ENCODE data around the gene MCTP2.

The MCTP2 gene

GRCh38 chr15:94359716-94360115, 128.4 kb downstream of the MCTP2 start:
- DNase-seq: no peak

DNA sequence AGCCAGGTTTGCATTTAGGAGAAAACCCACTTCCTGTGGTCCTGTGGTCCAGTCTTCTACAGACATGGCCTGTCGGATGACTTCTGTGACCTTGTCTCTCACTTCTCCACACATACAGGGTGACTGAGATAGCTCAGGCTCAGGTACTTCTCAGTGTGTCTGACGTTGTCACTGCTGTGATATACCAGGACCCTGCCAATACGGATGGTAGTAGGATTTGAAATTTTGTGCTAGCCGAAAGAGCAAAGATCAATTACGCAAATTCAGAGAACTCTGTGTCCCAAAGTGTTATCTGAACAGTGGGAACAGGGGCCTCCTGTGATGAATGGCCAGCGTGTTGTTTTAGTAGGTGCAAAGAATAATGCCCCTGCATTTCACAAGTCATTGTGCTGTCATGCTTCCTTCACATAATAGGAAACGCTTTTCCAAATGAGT, 128.9 kb downstream of the MCTP2 start:
- no peak for DNase-seq

GRCh38 chr15:94362385-94363092, 131.2 kb downstream of the MCTP2 start:
- no peak for DNase-seq

GRCh38 chr15:94363382-94363781, 132.0 kb downstream of the MCTP2 start:
- no peak for DNase-seq

DNA sequence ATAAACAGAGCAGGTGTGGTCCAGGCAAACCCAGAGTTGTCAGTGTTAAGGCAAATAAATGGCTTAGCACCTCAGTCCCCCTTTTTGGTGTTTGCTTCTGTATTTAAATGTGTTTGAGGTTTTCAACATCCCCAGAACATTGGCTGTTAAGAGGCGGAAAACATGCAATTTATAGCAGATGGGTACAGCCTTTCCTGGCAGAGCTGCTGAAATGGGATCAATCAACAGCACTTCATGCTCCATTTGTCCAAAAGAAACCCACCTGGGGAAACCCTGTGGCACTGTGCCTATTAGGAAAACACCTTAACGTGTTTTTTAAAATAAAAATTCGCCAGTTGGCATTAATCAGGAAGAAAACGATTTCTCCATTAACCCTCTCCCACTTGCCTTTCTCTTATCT, 135.4 kb downstream of the MCTP2 start:
- DNase-seq: no peak

- DNase-seq: no peak
These were observed 136.6 kb downstream of the MCTP2 start for GRCh38 chr15:94367726-94368535.

GRCh38 chr15:94370206-94370935, 139.0 kb downstream of the MCTP2 start:
- no peak for DNase-seq

DNA sequence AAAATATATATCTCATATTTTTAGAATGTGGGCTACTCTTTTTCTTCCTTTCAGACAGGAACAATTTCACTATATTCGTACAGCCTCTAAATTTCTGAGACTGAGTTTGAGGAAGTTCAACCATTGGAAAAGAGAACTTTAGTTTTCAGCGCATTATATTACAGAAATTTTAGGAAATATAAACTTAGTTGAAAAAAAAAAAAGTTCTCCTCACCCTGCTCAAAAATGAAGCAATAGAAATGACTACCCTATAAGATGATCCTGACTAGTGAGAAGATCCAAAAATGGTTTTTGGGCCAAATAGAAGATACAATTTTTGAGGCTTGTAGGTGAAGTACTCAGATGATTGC, 139.6 kb downstream of the MCTP2 start:
- DNase-seq: no peak

DNA sequence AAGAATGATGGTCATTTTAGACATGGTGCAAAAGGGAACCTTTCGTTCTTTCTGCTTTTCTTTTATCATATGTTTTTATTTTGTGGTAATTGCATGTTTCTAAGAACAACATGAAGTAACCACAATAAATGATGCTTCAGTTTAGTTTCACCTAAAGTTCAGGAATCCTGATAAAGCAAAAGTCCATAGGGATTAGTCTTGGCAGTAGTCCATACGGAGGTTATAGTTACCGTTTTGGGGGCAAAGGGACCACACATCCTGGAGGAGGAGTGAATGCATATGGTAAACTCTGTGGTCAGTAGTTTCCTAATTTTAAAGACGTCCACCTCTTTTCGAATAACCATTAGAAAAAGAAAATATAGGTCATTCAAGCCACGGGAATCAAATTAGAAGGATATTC, 141.5 kb downstream of the MCTP2 start:
- no peak for DNase-seq

DNA sequence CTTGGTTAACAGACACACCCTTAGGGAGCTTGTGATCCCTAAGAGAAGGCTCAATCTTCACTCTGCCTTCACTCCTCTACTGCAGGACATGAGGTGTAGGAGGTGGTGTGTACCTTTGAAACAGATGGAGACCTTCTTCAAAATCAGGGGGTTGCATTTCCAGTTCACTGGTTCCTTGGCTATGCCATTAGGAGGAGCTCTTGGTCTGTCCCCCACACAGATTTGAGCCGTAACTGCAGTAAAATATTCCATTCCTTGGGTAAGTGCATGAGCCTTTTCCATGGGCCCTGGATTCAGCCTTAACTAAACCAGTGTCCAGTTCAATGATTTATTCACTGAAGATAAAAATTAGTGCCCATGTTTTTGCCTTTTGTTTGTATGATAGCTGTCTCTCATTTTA, 144.6 kb downstream of the MCTP2 start:
- no peak for DNase-seq

DNA sequence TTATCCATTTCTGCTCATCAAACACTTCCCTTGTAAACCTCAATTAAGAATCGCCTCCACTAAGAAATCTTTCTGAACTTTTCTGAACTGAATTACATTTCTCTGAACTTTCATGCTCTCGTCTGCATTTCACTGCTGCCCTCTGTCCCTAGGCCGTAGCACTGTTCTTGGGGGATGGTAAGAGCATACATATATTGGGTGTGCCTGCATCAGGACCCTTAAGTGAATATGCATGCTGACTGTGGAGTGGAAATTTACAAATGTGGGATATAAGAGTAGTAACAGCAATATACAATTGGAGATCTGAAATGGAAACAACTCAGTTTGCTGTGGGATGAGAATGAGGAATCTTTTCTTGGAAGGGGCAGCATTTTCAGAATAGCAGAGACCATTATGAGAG, 148.6 kb downstream of the MCTP2 start:
- no peak for DNase-seq

GRCh38 chr15:94380798-94381197, 149.4 kb downstream of the MCTP2 start:
- DNase-seq: no peak

DNA sequence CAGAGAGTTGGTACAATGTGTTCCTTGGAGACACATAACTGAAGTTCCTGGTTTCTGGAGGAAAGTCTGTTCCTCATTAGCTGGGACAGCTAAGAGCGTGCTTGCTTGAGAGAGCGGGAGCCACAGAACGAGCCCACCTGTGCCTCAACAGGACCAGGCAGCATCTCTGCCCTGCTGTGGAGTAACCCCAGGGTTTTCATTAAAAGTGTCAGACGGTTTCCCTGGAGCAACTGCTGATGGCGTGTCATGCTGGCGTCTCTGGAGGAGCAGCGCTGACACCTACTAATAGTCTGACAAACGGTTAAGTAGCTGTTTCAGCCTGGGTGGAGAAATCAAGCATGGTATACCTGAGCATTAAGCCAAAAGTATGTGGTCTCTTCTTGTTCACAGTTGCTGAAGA, 150.0 kb downstream of the MCTP2 start:
- DNase-seq: no peak

DNA sequence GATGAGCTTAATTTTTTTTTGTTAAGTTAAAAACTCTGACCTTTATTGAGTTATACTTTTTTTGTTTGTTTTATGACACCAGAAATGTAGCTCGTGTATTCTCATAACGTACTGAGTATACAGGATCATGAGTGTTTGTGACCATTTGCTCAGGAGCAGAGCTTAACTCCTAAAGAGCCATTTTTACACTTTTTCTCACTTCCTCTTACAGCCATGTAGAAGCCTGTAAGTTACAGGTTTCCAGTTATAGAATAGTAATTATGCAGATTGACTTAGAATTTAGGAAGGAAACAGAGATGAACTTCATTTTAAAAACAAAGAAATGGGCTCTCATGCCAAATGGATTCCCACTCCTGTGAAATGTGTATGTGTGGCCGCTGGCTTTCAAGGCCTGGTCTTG, 151.7 kb downstream of the MCTP2 start:
- DNase-seq: no peak

DNA sequence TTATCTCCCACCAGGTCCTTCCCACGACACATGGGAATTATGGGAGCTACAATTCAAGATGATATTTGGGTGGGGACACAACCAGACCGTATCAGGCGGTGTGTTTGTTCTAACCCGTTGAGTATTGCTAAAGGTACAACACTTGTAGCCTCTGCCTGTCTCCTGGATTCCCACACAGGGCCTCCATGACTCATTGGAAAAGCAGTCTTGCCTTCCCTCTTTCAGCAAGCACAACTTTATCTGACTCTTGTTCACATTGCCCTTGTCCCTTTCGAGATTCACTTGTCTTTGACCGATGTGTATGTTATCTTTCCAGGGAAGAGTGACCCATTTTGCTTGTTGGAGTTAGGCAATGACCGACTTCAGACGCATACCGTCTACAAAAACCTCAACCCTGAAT, 152.3 kb downstream of the MCTP2 start:
- peak; percentile 63 for DNase-seq

- DNase-seq: no peak
These were observed 154.1 kb downstream of the MCTP2 start for GRCh38 chr15:94385441-94385840.

GRCh38 chr15:94386351-94386750, 155.0 kb downstream of the MCTP2 start:
- no peak for DNase-seq

DNA sequence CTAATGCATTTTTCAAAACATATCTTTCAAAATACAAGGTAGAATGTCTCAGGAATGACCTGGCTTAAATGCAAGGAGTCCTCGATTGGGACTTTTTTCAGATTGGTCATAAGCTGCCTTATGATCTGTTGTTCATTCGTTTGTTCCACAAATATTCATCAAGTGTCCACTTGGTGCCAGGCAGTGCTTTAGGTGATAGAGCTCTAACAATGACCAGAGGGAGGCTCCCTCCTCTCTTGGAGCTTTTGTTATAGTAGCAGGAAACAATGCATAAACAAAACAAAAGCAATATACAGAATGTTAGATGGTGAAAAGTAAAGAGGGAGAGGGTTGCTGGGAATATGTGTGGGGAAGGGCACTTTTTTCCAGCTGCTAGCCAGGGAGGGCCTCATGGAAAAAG, 156.1 kb downstream of the MCTP2 start:
- no peak for DNase-seq

DNA sequence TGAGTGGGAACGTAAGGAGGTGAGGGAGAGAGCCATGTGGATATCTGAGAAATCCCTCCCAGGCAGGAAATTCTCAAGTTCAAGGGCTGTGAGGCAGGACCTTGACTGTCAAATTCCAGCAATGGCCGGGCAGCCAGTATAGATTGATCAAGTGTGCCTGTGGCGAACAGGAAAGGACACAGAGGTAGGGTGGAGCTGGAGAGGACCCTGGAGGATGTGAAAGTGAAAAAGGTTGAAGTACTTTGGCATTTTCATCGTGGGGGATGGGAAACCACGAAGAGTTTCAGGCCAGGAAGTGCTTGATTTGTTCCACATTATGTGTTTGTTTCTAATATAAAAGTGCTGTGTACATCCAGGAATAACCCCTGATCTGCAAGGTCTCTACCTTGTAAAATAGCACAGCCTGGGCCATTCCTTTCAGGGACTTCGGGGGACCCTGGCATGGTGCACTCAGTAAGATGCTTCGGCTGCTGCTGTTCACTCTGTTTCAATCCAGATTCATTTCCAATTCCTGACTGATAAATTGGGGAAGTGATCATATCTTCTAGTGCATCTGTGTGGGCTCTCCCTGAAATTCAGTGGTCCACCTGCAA, 156.6 kb downstream of the MCTP2 start:
- DNase-seq: no peak

GRCh38 chr15:94395640-94396039, 164.3 kb downstream of the MCTP2 start:
- DNase-seq: no peak

DNA sequence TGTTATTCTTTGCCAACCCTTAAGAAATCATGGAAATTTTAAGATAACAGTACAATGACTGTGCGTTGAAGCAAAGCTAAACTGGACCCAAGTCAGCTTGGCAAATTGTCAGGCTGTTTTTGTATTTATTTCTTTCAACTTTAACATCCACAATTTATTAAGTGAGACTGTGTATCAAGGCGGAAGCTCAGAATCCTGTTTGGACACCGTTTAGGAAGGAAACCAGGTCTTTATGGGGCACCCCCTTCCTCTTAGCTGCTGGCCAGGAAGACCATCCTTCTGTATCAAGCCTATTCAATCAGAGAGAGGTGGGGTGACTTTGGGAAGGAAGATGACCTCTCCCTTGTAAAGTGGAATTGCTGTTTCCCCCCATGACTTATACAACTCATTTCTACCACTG, 166.0 kb downstream of the MCTP2 start:
- no peak for DNase-seq

- DNase-seq: no peak
These were observed 166.6 kb downstream of the MCTP2 start for GRCh38 chr15:94398001-94398400.

- no peak for DNase-seq
These were observed 169.4 kb downstream of the MCTP2 start for GRCh38 chr15:94400526-94401298.
